Astrocyte of the cerebellum (primary cell): ENCODE data around the gene ARHGEF17.

Experiments used
- DNase-seq: peaks from one replicate; pipeline ENCODE4 v3.0.0-alpha.2; 2011; ENCODE audit warnings: low read depth
- H3K4me3 ChIP-seq: 2 replicates; pipeline ENCODE4 v1.5.1; 2011; ENCODE audit warnings: mild to moderate bottlenecking, low read depth, low read length, moderate library complexity
- in situ Hi-C: cut with HindIII; loops from 2 replicates; pipeline ENCODE4 v1.10.0; 2017; ENCODE audit warnings: low sequenced_read_pairs
- TF ChIP-seq, protein P1 (sequence below): IDR thresholded peaks from 2 replicates; pipeline ENCODE4 v1.5.1; 2012; ENCODE audit warnings: low read length, low read depth, moderate library complexity, mild to moderate bottlenecking; ENCODE audit errors: missing control alignments

The ARHGEF17 gene

GRCh38 chr11:73411031-73411430 lies 103.0 kb downstream of the ARHGEF17 start:
- DNase-seq = no peak
- in situ Hi-C loops = no loop called here
- TF ChIP-seq, protein P1, sequence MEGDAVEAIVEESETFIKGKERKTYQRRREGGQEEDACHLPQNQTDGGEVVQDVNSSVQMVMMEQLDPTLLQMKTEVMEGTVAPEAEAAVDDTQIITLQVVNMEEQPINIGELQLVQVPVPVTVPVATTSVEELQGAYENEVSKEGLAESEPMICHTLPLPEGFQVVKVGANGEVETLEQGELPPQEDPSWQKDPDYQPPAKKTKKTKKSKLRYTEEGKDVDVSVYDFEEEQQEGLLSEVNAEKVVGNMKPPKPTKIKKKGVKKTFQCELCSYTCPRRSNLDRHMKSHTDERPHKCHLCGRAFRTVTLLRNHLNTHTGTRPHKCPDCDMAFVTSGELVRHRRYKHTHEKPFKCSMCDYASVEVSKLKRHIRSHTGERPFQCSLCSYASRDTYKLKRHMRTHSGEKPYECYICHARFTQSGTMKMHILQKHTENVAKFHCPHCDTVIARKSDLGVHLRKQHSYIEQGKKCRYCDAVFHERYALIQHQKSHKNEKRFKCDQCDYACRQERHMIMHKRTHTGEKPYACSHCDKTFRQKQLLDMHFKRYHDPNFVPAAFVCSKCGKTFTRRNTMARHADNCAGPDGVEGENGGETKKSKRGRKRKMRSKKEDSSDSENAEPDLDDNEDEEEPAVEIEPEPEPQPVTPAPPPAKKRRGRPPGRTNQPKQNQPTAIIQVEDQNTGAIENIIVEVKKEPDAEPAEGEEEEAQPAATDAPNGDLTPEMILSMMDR = no peak
- no peak overlapping the region for H3K4me3 ChIP-seq

GRCh38 chr11:73412308-73412707 lies 104.2 kb downstream of the ARHGEF17 start:
- in situ Hi-C loops = no loop called here
- no peak for DNase-seq
- no peak overlapping the region for H3K4me3 ChIP-seq
- TF ChIP-seq, protein P1 = no peak

DNA sequence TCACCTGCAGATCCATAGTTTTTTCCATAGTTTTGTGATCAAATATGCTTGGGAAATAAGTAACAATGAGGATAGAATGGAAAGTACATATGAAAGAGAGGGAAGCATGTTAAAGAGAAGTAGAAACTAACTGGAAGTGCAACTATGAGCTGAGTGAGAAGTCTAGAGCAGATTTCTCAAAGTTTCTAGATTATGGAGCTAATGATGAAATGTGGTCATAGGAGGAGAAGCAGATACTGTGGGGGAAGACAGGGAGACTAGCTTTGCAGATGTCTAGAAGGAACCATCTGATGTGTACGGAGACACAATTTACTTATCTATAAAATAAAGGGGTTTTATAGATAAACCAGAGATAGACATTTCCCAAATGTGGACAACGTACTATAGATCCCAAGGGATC lies 105.2 kb downstream of the ARHGEF17 start:
- no peak overlapping the region for H3K4me3 ChIP-seq
- no peak for DNase-seq
- TF ChIP-seq, protein P1 = no peak
- in situ Hi-C loops = no loop called here

- TF ChIP-seq, protein P1 = no peak
- no peak overlapping the region for H3K4me3 ChIP-seq
- no peak for DNase-seq
- in situ Hi-C loops = no loop called here
Measured at GRCh38 chr11:73414977-73415651, 107.0 kb downstream of the ARHGEF17 start.

DNA sequence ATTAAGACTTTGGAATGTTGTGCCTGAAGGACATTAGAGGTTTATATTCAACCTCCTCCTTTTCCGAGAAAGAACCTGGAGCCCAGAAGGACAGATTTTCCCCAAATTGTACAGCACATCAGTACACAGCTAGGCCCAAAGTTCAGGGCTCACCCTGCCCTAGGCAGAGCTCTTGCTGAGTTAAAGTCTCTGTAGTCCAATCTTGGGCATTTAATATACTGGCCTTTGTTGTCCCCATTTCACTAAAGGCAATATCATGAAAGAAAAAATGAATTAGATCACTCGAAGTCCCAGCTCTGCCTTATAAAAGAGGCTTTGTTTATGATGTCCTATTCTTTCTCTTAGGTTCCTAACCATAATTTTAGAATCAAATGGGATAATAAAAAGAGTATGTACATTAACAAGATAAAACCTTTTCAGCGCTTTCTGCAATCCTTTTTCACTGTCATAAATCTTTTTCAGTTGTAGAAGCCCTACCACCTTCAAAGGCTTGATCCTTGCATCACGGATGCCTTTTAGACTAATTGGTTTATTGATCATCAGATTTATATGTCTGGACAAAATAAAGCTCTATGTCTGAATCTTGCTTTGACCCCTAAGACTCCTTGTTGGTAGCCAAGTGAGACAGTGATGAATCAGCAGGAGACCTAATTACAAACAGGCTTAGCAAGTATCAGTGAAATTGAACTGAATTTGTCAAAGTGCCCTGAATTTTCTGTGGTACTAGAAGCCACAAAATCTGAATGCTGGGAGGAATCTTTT lies 108.0 kb downstream of the ARHGEF17 start:
- DNase-seq = no peak
- in situ Hi-C loops = no loop called here
- TF ChIP-seq, protein P1 = no peak
- H3K4me3 ChIP-seq = no peak overlapping the region

GRCh38 chr11:73416786-73417185 lies 108.7 kb downstream of the ARHGEF17 start:
- TF ChIP-seq, protein P1 = no peak
- in situ Hi-C loops = no loop called here

More at GRCh38 chr11:73416786-73417185, 108.7 kb downstream of the ARHGEF17 start:
- H3K4me3 ChIP-seq = no peak overlapping the region
- no peak for DNase-seq
